Right ventricle myocardium inferior (tissue), 1 donor: ENCODE results near the gene OR51G1. TPM values are rescaled to one million over a fixed set of nuclear protein-coding genes. Genes with fewer than 3 reads are reported as not detected.
"Not testable (repeated sequence)": the region's sequence is repeated elsewhere in the genome, so short reads cannot be mapped to it uniquely, and the experiment has no call there.

ENCODE experiments used
- ATAC-seq: fragments of 200-7000 bp; cut with Tn5 transposase; one replicate; pipeline ENCODE4 v1.9.1; 2020; ENCODE audit warnings: mild to moderate bottlenecking, moderate library complexity
- DNase-seq: peaks from one replicate; pipeline ENCODE4 v3.0.0; 2021; ENCODE audit errors: missing footprints
- intact Hi-C: fragments of 100-400 bp; cut with DNase I; formaldehyde crosslinking; loops from one replicate; pipeline ENCODE4 v1.11.0; 2022
- long read RNA-seq: library from polyadenylated mRNA; unstranded; transcript quantifications from one replicate; pipeline ENCODE4 v2.0.0, GENCODE V29; 2021
- total RNA-seq: library from RNA; stranded (reverse); fragmentation: NEBNext Ultra II Directional; extraction: Animal tissue kit (Norgen Biotek cat#: 25700); gene quantifications from one replicate; pipeline ENCODE4 v1.2.1, GENCODE V29; 2021
- donor health status: DM: no; HTN: yes; CAD: no; lungs with severe emphysema.

Gene OR51G1, protein sequence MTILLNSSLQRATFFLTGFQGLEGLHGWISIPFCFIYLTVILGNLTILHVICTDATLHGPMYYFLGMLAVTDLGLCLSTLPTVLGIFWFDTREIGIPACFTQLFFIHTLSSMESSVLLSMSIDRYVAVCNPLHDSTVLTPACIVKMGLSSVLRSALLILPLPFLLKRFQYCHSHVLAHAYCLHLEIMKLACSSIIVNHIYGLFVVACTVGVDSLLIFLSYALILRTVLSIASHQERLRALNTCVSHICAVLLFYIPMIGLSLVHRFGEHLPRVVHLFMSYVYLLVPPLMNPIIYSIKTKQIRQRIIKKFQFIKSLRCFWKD
- not detected for total RNA-seq
- long read RNA-seq: 0 reads

DNA sequence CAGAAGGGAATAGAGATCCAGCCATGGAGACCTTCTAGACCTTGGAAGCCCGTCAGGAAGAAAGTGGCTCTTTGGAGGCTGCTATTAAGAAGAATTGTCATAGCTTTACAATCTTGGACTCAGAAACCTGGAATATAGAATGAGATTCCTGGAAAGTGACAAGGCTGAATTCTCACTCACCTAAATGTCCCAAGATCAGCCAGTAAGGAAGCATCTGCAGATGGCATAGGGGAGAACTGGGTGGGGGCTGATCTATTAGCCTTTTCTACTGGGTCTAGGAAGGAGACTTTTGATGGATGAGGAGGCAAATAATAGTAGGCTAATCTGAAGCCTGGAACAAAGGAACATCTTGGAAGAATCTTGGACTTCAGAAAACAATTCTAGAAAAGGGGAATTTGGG is at the start of gene OR51G1:
Gene OR51G1, minus strand, starts transcription at position 101 of the 400 bp plus-strand sequence. Its CDS starts 0 bp downstream, at position 101.
- intact Hi-C loops: no loop called here
- ATAC-seq (no peak), DNase-seq (no peak)

- ATAC-seq (no peak), DNase-seq (no peak)
- intact Hi-C loops: no loop called here
Measured at GRCh38 chr11:4962816-4963215, 38.7 kb upstream of the OR51G1 start.

DNA sequence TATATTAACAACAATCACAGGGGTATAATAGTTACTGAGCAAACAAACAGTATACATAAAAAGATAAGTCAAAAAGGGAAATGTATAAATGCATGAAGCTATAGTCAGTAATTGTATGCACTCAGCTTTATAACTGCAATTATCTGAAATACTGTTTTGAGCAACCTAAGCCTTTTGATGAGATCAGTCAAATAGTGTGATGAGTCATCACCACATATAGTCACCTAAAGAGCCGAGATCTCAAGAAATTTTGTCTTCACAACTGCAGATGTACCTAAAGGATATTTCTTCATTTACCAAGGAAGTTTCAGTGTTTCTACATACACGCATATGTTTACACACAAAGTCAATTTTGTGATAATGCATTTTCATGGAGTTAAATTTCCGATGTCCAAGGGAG is 36.7 kb upstream of the OR51G1 start:
- intact Hi-C loops: no loop called here
- no peak for ATAC-seq
- DNase-seq: no peak

DNA sequence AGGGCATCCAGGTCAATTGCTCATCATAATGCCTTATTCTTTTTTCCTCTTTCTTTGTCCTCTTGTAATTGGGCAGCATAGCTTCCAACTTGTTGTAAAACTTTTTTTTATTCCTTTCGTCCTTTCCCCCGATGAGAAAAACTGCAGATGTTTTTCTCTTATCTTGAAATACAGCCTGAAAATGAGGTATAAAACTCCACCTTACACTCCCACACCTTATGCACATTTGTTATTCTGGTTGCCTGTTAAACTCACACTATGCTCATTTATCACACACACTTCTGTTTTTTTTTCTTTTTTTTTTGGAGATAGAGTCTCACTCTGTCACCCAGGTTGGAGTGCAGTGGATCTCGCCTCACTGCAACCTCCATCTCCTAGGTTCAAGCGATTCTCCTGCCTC is 33.3 kb upstream of the OR51G1 start:
- intact Hi-C loops: no loop called here
- no peak for DNase-seq
- no peak for ATAC-seq

GRCh38 chr11:4955613-4956012 is 31.5 kb upstream of the OR51G1 start, which contains the start of gene OR51A2:
OR51A2 (minus strand) TSS chr11:4955713; CDS start chr11:4955713, 0 bp downstream.
- intact Hi-C loops, DNase-seq, ATAC-seq: not testable (repeated sequence)

DNA sequence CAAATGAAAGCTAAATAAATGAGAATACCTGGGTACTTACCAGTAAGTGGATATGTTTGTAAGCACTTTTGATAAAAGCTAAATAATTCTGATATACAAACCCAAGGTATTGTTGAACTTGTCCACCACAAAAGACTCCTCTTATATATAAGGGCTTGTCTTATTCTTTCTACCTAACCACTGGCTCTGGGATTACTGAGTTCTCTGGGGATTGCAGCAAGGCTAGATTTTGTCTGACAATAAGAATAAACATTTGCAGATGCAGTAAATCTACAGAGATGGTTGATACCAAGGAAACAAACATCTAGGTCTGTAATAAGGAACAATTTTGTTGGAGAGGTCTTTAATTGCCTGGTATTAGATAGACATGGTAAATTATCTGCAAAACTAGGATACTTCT is 23.4 kb upstream of the OR51G1 start, which contains the start of gene OR51A4:
Gene OR51A4, minus strand, starts transcription at position 101 of the 400 bp plus-strand sequence. CDS start 505 bp downstream, outside the sequence.
- ATAC-seq (no peak), DNase-seq (no peak)
- intact Hi-C loops: no loop called here

DNA sequence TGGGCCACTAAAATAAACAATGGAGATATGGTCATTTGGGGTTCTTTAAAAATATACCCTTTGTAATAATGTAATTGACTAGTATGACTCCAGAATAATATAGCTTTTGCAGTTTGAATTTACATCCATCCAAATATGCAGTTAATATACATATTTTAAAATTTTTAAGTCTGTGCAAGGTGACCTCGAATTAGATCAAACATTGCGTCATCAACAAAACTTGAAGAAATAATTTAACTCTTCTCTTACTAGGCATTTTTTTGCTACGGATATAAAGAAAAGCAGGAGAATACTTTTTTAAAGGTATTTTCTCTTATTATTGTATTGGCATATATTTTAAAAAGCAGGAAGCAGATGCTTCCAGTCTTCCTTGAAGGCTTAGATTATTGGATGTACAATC is 12.6 kb upstream of the OR51G1 start:
- DNase-seq (no peak), ATAC-seq (no peak)
- intact Hi-C loops: no loop called here

- DNase-seq (no peak), ATAC-seq (no peak)
- intact Hi-C loops: no loop called here
Measured at GRCh38 chr11:4932751-4933150, 8.6 kb upstream of the OR51G1 start.

DNA sequence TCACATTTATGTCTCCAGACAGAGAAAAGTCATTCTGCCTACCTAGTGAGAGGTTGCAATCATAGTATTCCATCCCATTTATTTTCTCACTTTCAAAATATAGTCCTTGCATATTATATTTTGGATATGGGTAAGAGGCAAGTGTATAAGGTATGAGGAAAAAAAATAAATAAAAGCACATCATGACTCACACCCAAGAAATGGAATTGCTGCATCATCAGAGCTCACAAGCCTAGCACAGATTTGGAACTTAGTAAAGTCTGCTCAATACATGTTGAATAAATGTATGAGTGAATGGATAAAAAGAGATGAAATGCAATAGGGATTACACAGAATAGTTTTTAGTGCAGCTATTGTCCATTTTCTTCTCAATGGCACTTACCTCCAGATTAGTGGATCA is 2.5 kb upstream of the OR51G1 start:
- ATAC-seq (no peak), DNase-seq (no peak)
- intact Hi-C loops: no loop called here

DNA sequence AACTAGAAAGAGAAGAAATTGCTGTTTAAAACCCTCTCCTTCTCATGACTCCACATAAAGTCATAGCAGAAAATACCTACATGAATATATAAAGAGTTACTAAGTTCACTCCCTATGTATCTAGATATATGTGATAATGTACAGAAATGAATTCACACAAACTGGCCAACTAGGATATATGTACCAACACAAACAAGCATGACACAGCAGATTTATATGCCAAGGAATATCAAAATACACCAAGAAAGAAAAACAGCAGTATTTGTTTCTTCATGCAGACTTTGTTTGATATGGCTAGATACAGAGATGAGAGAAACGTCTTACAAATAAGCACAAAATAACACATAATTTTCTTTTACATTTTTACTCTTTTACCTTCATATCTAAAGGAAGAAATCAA is 1.8 kb downstream of the OR51G1 start:
- DNase-seq (no peak), ATAC-seq (no peak)
- intact Hi-C loops: no loop called here

GRCh38 chr11:4921796-4922195 is 2.3 kb downstream of the OR51G1 start:
- intact Hi-C loops: no loop called here
- ATAC-seq (no peak), DNase-seq (no peak)

DNA sequence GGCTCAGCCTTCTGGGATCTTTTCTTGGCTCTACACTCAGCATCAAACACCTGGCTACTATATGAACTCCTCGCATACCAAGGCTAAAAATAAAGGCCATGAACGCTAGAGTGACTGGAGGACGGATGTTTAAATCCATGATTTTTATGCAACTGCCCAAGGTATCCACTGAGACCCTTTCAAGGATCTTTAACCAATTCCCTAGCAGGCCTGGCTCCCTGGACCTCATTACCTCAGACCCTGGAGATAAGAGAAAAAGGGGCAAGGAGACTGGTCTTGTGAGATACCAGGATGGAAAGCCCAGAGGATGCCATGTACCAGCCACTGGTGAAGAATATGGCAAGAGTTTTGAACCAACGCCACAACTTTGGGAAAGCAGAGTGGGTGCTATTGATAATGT is 4.9 kb downstream of the OR51G1 start, which contains the start of gene OR51G2:
Gene OR51G2, minus strand, starts transcription at position 101 of the 400 bp plus-strand sequence. CDS start 3,687 bp downstream, outside the sequence.
- intact Hi-C loops: no loop called here
- ATAC-seq: no peak

GRCh38 chr11:4916581-4916980 is 7.6 kb downstream of the OR51G1 start:
- intact Hi-C loops: no loop called here
- ATAC-seq: no peak
- DNase-seq: no peak

More for the DNA sequence above, 4.9 kb downstream of the OR51G1 start, which contains the start of gene OR51G2:
- DNase-seq: no peak

DNA sequence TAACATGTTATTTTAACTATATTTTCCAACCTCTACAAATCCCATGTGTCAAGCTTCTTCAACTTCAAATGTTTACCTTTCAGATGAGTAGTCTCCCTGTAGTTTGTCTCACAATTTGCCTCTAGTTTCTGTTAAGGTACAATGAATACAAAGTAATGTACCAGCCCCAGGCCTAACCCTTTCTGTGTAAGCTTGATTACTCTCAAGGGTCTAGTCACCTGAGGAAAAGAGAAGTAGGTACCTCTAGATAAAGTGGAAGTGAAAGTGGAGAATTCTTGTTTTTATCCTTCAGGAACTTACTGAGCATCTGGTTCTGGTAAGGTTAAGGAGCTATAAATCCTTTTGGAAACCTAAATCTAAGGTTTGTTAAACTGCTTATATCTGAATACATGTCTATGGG is 20.7 kb downstream of the OR51G1 start, which contains the start of gene OR51A7:
Gene OR51A7, plus strand, starts transcription at position 300 of the 400 bp plus-strand sequence. CDS start 3,587 bp downstream, outside the sequence.
- DNase-seq (no peak), ATAC-seq (no peak)
- intact Hi-C loops: no loop called here

DNA sequence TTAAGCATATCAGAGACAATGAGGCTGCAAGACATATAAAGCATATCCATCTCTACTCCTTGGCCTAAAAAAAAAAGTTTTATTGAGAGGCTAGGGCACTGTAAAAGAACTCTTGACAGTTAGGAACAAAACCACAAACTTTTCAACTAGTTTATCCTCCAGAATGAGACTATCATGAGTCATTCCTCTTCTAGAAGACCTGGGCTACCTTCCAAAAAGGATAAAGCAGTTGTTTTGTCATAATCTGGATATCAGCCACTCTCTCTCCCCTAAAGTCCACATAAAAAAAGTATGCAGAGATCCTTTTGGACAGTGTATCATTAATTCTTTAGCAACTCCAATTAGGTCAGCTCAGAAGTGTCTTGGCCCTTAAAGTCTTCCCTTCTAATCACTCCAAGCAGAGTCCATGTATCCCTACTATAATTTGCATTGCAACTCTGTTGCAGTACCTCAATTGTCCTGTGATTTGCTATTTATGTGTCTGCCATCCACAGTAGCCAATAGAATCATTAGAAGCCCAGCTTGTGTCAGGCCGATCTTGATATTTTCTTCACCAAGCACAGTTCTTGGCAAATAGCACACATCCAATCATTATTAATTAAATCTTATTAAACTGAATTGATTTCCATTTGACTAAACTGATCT is 32.0 kb downstream of the OR51G1 start:
- no peak for DNase-seq
- no peak for ATAC-seq
- intact Hi-C loops: no loop called here

DNA sequence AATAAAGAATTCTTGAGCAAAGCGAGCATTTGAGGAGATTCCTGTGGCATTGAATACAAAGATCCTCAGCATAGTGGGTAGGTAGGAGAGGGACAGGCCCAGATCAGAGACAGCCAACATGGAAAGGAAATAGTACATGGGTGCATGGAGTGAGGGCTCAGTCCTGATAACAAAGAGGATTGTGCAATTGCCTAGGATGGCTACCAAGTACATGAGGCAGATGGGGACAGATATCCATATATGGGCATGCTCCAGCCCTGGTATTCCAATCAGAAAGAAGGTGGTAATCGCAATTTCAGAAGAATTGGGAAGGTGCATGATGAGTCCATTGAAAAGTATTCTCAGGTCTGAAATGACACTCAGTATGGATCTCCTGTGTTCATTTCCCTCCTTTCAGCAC is 33.9 kb downstream of the OR51G1 start:
- DNase-seq (no peak), ATAC-seq (no peak)
- intact Hi-C loops: no loop called here

GRCh38 chr11:4887591-4887990 is 36.5 kb downstream of the OR51G1 start:
- ATAC-seq (no peak), DNase-seq (no peak)
- intact Hi-C loops: no loop called here

- intact Hi-C loops: no loop called here
Measured at GRCh38 chr11:4886186-4886585, 38.0 kb downstream of the OR51G1 start.

DNA sequence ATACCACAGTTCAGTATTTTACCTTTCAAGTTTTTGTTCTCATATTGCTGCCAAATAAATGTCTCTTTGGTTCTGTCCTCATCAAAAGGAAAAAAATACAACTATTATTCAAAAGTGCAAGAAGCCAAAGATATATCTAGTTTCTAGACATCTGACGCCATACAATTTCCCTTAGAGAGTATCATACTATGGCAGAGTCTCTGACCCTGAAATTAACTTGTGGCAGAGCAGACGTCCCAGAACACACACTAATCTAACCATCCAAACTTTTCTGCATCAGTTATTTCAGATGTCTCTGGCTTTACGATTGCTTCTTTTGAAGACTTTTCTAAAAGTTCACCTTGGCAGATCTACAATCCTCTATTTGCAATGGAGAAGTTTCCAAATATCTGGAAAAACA is 39.8 kb downstream of the OR51G1 start:
- DNase-seq (no peak), ATAC-seq (no peak)
- intact Hi-C loops: no loop called here

More at GRCh38 chr11:4886186-4886585, 38.0 kb downstream of the OR51G1 start:
- ATAC-seq: no peak
- DNase-seq: no peak

DNA sequence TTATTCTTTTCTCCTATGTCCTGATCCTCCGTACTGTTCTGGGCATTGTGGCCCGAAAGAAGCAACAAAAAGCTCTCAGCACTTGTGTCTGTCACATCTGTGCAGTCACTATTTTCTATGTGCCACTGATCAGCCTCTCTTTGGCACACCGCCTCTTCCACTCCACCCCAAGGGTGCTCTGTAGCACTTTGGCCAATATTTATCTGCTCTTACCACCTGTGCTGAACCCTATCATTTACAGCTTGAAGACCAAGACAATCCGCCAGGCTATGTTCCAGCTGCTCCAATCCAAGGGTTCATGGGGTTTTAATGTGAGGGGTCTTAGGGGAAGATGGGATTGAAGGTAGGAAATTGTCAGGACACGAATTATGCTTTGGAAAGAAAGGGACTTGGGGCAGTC is 41.6 kb downstream of the OR51G1 start:
- no peak for ATAC-seq
- DNase-seq: no peak
- intact Hi-C loops: no loop called here
